Stimulated activated CD4-positive, alpha-beta T cell treated with anti-CD3 and anti-CD28 coated beads, Interleukin-4, amount 100 ng/mL, for 24 hours (primary cell): ENCODE measurements around the gene DMXL1.
"Not testable (repeated sequence)": the region's sequence is repeated elsewhere in the genome, so short reads cannot be mapped to it uniquely, and the experiment has no call there.

Experiments
- DNase-seq: peaks from one replicate; pipeline ENCODE4 v3.0.0-alpha.2; 2020

DMXL1 gene

GRCh38 chr5:119123280-119123679 is 52.4 kb downstream of the DMXL1 start:
- no peak for DNase-seq

GRCh38 chr5:119129770-119130169 is 58.9 kb downstream of the DMXL1 start:
- no peak for DNase-seq

GRCh38 chr5:119131530-119132304 is 60.8 kb downstream of the DMXL1 start:
- DNase-seq, result no peak

- DNase-seq, result not testable (repeated sequence)
These were observed 64.9 kb downstream of the DMXL1 start for GRCh38 chr5:119135743-119136142.

GRCh38 chr5:119136666-119137318 is 65.9 kb downstream of the DMXL1 start:
- DNase-seq, result no peak

- no peak for DNase-seq
These were observed 82.7 kb downstream of the DMXL1 start for GRCh38 chr5:119153629-119154028.

- DNase-seq, result no peak
These were observed 87.3 kb downstream of the DMXL1 start for GRCh38 chr5:119158144-119158543.

GRCh38 chr5:119161430-119161829 is 90.5 kb downstream of the DMXL1 start:
- DNase-seq, result no peak

GRCh38 chr5:119166026-119166425 is 95.1 kb downstream of the DMXL1 start:
- DNase-seq, result no peak

- DNase-seq, result no peak
These were observed 97.5 kb downstream of the DMXL1 start for GRCh38 chr5:119168401-119168800.

GRCh38 chr5:119171686-119172085 is 100.8 kb downstream of the DMXL1 start:
- DNase-seq, result no peak

- no peak for DNase-seq
These were observed 103.8 kb downstream of the DMXL1 start for GRCh38 chr5:119174578-119175163.

GRCh38 chr5:119176785-119177184 is 105.9 kb downstream of the DMXL1 start:
- no peak for DNase-seq

GRCh38 chr5:119177226-119177625 is 106.3 kb downstream of the DMXL1 start:
- DNase-seq, result no peak

- no peak for DNase-seq
These were observed 107.5 kb downstream of the DMXL1 start for GRCh38 chr5:119178435-119178834.

- DNase-seq, result no peak
These were observed 109.2 kb downstream of the DMXL1 start for GRCh38 chr5:119179857-119180641.

GRCh38 chr5:119185512-119185911 is 114.6 kb downstream of the DMXL1 start:
- not testable (repeated sequence) for DNase-seq

GRCh38 chr5:119187776-119188529 is 117.1 kb downstream of the DMXL1 start:
- DNase-seq, result no peak

- no peak for DNase-seq
These were observed 119.7 kb downstream of the DMXL1 start for GRCh38 chr5:119190470-119191095.

- DNase-seq, result no peak
These were observed 121.1 kb downstream of the DMXL1 start for GRCh38 chr5:119191944-119192343.

- DNase-seq, result no peak
These were observed 129.9 kb downstream of the DMXL1 start for GRCh38 chr5:119200795-119201194.

GRCh38 chr5:119207105-119207504 is 136.2 kb downstream of the DMXL1 start:
- no peak for DNase-seq
